ENCODE data around the gene NUDT22.

GRCh38 chr11:64245401-64245796, 19.3 kb downstream of the NUDT22 start:
- no peak for TF ChIP-seq CTCF (IDR thresholded peaks at IDR 0.05)
- no peak for TF ChIP-seq EP300 (IDR thresholded peaks at IDR 0.05)
